ENCODE data around the gene ATXN2L. TPM values are rescaled to one million over a fixed set of nuclear protein-coding genes. Genes with fewer than 3 reads are reported as not detected.

The ATXN2L gene
- total and polyA plus RNA-seq, 2 of the 13 experiments (the other 11 are each of a cell fraction or from before 2014, with no cell fraction given) = 40.8 to 55.1 TPM

DNA sequence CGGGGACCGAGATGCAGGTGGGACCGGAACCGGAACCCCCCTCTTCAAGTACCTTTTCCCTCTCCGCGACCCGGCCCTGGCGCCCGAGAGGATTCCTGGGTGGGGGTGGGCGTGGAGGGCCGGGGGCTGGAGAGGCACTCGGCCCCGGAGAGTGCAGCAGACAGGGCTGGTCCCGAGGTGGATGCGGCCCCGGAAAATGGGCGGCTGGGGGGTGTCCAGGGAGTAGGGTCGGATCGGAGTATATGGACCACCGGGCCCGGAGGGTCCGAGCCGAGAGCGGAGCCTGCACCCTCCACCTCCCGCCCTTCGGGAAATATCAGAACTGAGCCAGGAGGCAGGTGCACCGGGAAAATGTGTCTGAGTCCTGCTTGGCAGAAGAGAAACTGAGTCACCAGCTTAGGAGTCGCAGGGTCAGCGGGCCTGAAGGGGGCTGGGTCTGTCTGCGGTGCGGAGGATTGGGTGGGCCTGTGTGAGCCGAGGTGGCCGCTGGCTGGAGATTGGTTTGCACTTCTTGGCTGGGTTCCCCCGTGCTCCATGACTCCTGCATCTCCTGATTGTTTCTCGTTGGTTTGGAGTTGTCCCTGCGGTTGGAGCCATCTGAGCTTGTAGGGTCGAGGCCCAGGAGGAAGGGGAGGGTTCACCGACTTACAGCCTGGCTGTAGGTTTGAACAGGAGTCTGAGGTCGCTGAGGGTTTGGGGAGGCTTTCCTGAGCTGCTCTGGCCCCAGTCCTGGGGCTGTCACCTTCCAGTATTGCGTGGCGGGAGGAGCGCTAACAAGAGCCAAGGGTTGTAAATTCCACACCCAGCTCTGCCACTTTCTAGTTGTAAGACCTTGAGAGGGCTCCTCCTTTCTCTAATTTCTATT lies 41.4 kb downstream of the ATXN2L start (continued):
- TF ChIP-seq PLRG1 (conservative IDR thresholded peaks at IDR 0.05) (no peak), MLLT10 (CRISPR knock-in tag; IDR thresholded peaks at IDR 0.05) (no peak), PHF8 (CRISPR knock-in tag; IDR thresholded peaks at IDR 0.05) (peak; percentile 26), RAD51 (IDR thresholded peaks at IDR 0.05; ENCODE audit: borderline replicate concordance) (no peak), RBM22 (optimal IDR thresholded peaks at IDR 0.05; ENCODE audit: low read length) (no peak), PRMT3 (CRISPR knock-in tag; IDR thresholded peaks at IDR 0.05; ENCODE audit: borderline replicate concordance, low read depth) (no peak), ARNT2 (CRISPR knock-in tag; IDR thresholded peaks at IDR 0.05; ENCODE audit: low read depth) (no peak), ZNF232 (CRISPR knock-in tag; IDR thresholded peaks at IDR 0.05; ENCODE audit: borderline replicate concordance) (no peak), ZMAT3 (CRISPR knock-in tag; conservative IDR thresholded peaks at IDR 0.05) (0 out of 2 replicates have a peak, but pooled peaks have one; percentile 25), ZNF20 (CRISPR knock-in tag; IDR thresholded peaks at IDR 0.05) (no peak), EZH2 (conservative IDR thresholded peaks at IDR 0.05; ENCODE audit: low read depth, low read length) (no peak), TFDP1 (CRISPR knock-in tag; IDR thresholded peaks at IDR 0.05; ENCODE audit: borderline replicate concordance) (no peak), SETDB1 (CRISPR knock-in tag; IDR thresholded peaks at IDR 0.05; ENCODE audit: borderline replicate concordance) (no peak), NFYC (CRISPR knock-in tag; IDR thresholded peaks at IDR 0.05) (no peak), HNF4A (CRISPR knock-in tag; IDR thresholded peaks at IDR 0.05) (no peak), MTF1 (CRISPR knock-in tag; IDR thresholded peaks at IDR 0.05) (no peak), SMC3 (IDR thresholded peaks at IDR 0.05; ENCODE audit: low read length) (no peak), NRL (CRISPR knock-in tag; IDR thresholded peaks at IDR 0.05; ENCODE audit: borderline replicate concordance) (no peak), PCBP2 (optimal IDR thresholded peaks at IDR 0.05; ENCODE audit: low read depth, low read length, poor library complexity, severe bottlenecking) (no peak), ZNF484 (CRISPR knock-in tag; IDR thresholded peaks at IDR 0.05; ENCODE audit: borderline replicate concordance, low read depth) (no peak), ZNF550 (CRISPR knock-in tag; IDR thresholded peaks at IDR 0.05; ENCODE audit: borderline replicate concordance) (no peak), NFATC3 (CRISPR knock-in tag; IDR thresholded peaks at IDR 0.05) (no peak)
- TF ChIP-seq, protein P1, sequence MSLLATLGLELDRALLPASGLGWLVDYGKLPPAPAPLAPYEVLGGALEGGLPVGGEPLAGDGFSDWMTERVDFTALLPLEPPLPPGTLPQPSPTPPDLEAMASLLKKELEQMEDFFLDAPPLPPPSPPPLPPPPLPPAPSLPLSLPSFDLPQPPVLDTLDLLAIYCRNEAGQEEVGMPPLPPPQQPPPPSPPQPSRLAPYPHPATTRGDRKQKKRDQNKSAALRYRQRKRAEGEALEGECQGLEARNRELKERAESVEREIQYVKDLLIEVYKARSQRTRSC (CRISPR knock-in tag; IDR thresholded peaks at IDR 0.05; ENCODE audit: low read depth) = no peak
- TF ChIP-seq, protein P2, sequence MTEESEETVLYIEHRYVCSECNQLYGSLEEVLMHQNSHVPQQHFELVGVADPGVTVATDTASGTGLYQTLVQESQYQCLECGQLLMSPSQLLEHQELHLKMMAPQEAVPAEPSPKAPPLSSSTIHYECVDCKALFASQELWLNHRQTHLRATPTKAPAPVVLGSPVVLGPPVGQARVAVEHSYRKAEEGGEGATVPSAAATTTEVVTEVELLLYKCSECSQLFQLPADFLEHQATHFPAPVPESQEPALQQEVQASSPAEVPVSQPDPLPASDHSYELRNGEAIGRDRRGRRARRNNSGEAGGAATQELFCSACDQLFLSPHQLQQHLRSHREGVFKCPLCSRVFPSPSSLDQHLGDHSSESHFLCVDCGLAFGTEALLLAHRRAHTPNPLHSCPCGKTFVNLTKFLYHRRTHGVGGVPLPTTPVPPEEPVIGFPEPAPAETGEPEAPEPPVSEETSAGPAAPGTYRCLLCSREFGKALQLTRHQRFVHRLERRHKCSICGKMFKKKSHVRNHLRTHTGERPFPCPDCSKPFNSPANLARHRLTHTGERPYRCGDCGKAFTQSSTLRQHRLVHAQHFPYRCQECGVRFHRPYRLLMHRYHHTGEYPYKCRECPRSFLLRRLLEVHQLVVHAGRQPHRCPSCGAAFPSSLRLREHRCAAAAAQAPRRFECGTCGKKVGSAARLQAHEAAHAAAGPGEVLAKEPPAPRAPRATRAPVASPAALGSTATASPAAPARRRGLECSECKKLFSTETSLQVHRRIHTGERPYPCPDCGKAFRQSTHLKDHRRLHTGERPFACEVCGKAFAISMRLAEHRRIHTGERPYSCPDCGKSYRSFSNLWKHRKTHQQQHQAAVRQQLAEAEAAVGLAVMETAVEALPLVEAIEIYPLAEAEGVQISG (CRISPR knock-in tag; IDR thresholded peaks at IDR 0.05) = no peak
- TF ChIP-seq, protein P3, sequence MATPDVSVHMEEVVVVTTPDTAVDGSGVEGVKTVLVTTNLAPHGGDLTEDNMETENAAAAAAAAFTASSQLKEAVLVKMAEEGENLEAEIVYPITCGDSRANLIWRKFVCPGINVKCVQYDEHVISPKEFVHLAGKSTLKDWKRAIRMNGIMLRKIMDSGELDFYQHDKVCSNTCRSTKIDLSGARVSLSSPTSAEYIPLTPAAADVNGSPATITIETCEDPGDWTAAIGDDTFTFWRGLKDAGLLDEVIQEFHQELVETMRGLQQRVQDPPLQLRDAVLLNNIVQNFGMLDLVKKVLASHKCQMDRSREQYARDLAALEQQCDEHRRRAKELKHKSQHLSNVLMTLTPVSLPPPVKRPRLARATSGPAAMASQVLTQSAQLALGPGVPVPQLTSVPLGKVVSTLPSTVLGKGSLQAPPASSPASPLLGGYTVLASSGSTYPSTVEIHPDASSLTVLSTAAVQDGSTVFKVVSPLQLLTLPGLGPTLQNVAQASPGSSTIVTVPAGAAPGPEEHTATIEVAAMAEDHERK (CRISPR knock-in tag; IDR thresholded peaks at IDR 0.05; ENCODE audit: low read depth) = no peak
